Activated naive CD4-positive, alpha-beta T cell treated with anti-CD3 and anti-CD28 coated beads for 36 hours (primary cell): ENCODE measurements around the gene AASDH. TPM values are rescaled to one million over a fixed set of nuclear protein-coding genes. Genes with fewer than 3 reads are reported as not detected.
A peak's percentile ranks its signal among the peaks of the same experiment; 100 is the strongest.
"Not testable (repeated sequence)": the region's sequence is repeated elsewhere in the genome, so short reads cannot be mapped to it uniquely, and the experiment has no call there.

ENCODE experiments used
- CTCF ChIA-PET: fragments of 350-600 bp; sonication (Branson Sonifier 250); formaldehyde crosslinking; loops from one replicate; lab custom pipeline; 2021; ENCODE audit warnings: antibody characterized with exemption; lab: Charles Lee
- DNase-seq: peaks from one replicate; pipeline ENCODE4 v3.0.0-alpha.2; 2020
- H3K27ac Mint-ChIP-seq: one replicate; pipeline ENCODE4 v1.8.0; 2021; ENCODE audit warnings: mild to moderate bottlenecking, mixed read lengths
- H3K27me3 Mint-ChIP-seq: one replicate; pipeline ENCODE4 v1.8.0; 2021; ENCODE audit warnings: low read depth, mixed read lengths
- H3K36me3 Mint-ChIP-seq: one replicate; pipeline ENCODE4 v1.8.0; 2021; ENCODE audit warnings: low read depth, mixed read lengths
- H3K4me1 Mint-ChIP-seq: one replicate; pipeline ENCODE4 v1.8.0; 2021; ENCODE audit warnings: low read depth, mixed read lengths
- H3K4me3 Mint-ChIP-seq: one replicate; pipeline ENCODE4 v1.8.0; 2021; ENCODE audit warnings: mild to moderate bottlenecking, moderate library complexity, mixed read lengths
- H3K9me3 Mint-ChIP-seq: one replicate; pipeline ENCODE4 v1.8.0; 2021; ENCODE audit warnings: mixed read lengths
- intact Hi-C: fragments of 100-400 bp; cut with micrococcal nuclease; formaldehyde crosslinking; loops from one replicate; pipeline ENCODE4 v1.15.1; 2023
- total RNA-seq, 2 experiments: library from RNA; stranded (reverse); gene quantifications; one replicate each; pipeline ENCODE4 v1.2.3, GENCODE V29; 2021

AASDH gene
- total RNA-seq, 2 experiments from 2014 or later = 13.5 to 17.0 TPM

GRCh38 chr4:56388306-56388705 is 1.0 kb upstream of the AASDH start:
- Mint-ChIP-seq H3K27ac (peak overlapping the region; percentile 95), H3K9me3 (no peaks in the 10 kb centered on the region), H3K27me3 (no peaks in the 10 kb centered on the region), H3K4me3 (peak overlapping the region; percentile 87), H3K36me3 (peaks cover 5% of the 10 kb centered on the region), H3K4me1 (peaks cover 39% of the 10 kb centered on the region)
- DNase-seq = no peak
- CTCF ChIA-PET = interaction anchor here (1.0 to 2.0 kb wide), 3 partner anchors 77 to 440 kb away, joined by 3 to 4 read pairs (median 3); no protein-coding TSS in a partner anchor
- intact Hi-C loops = loop anchor here (5.0 kb wide), 1 partner anchor 159 kb away; no protein-coding TSS in a partner anchor

- DNase-seq = no peak
- intact Hi-C loops = loop anchor here (2.0 to 5.0 kb wide), 2 partner anchors 161 to 523 kb away; no protein-coding TSS in a partner anchor
- Mint-ChIP-seq H3K27ac (peak overlapping the region; percentile 95), H3K27me3 (no peaks in the 10 kb centered on the region), H3K4me3 (peak overlapping the region; percentile 87), H3K36me3 (no peaks in the 10 kb centered on the region), H3K9me3 (no peaks in the 10 kb centered on the region), H3K4me1 (peaks cover 39% of the 10 kb centered on the region)
- CTCF ChIA-PET = interaction anchor here (1.5 kb wide), 1 partner anchor 86 kb away, joined by 9 read pairs; no protein-coding TSS in a partner anchor
These were observed 1.2 kb downstream of the AASDH start for GRCh38 chr4:56386091-56386490.

- no peaks in the 10 kb centered on the region for H3K4me1 Mint-ChIP-seq
- peaks cover 9% of the 10 kb centered on the region for H3K36me3 Mint-ChIP-seq
- no peaks in the 10 kb centered on the region for H3K9me3 Mint-ChIP-seq
- H3K4me3 Mint-ChIP-seq = no peak overlapping the region
- intact Hi-C loops = no loop called here
- DNase-seq = no peak
- no peaks in the 10 kb centered on the region for H3K27me3 Mint-ChIP-seq
- CTCF ChIA-PET = no interaction called here
- no peak overlapping the region for H3K27ac Mint-ChIP-seq
These were observed 11.8 kb downstream of the AASDH start for GRCh38 chr4:56375458-56375857.

- no peaks in the 10 kb centered on the region for H3K9me3 Mint-ChIP-seq
- peaks cover 10% of the 10 kb centered on the region for H3K36me3 Mint-ChIP-seq
- CTCF ChIA-PET = interaction anchor here (0.6 kb wide), 1 partner anchor 1427 kb away, joined by 4 read pairs; no protein-coding TSS in a partner anchor
- H3K27ac Mint-ChIP-seq = no peak overlapping the region
- H3K27me3 Mint-ChIP-seq = no peaks in the 10 kb centered on the region
- no peak for DNase-seq
- no peak overlapping the region for H3K4me3 Mint-ChIP-seq
- H3K4me1 Mint-ChIP-seq = no peaks in the 10 kb centered on the region
- intact Hi-C loops = no loop called here
These were observed 12.3 kb downstream of the AASDH start for GRCh38 chr4:56374956-56375355.

GRCh38 chr4:56372774-56373173 is 14.5 kb downstream of the AASDH start:
- Mint-ChIP-seq H3K4me3 (no peak overlapping the region), H3K36me3 (peaks cover 21% of the 10 kb centered on the region), H3K9me3 (peaks cover 2% of the 10 kb centered on the region), H3K4me1 (no peaks in the 10 kb centered on the region), H3K27ac (no peak overlapping the region), H3K27me3 (no peaks in the 10 kb centered on the region)
- intact Hi-C loops = no loop called here
- CTCF ChIA-PET = no interaction called here
- DNase-seq = no peak

- intact Hi-C loops = no loop called here
- no peak overlapping the region for H3K4me3 Mint-ChIP-seq
- DNase-seq = no peak
- CTCF ChIA-PET = interaction anchor here (0.6 kb wide), 2 partner anchors 229 to 511 kb away, joined by 3 to 5 read pairs; no protein-coding TSS in a partner anchor
- H3K27ac Mint-ChIP-seq = no peak overlapping the region
- peaks cover 2% of the 10 kb centered on the region for H3K9me3 Mint-ChIP-seq
- peaks cover 21% of the 10 kb centered on the region for H3K36me3 Mint-ChIP-seq
- H3K4me1 Mint-ChIP-seq = no peaks in the 10 kb centered on the region
- H3K27me3 Mint-ChIP-seq = no peaks in the 10 kb centered on the region
These were observed 15.7 kb downstream of the AASDH start for GRCh38 chr4:56371426-56372220.

- H3K9me3 Mint-ChIP-seq = peaks cover 2% of the 10 kb centered on the region
- H3K27me3 Mint-ChIP-seq = no peaks in the 10 kb centered on the region
- no peaks in the 10 kb centered on the region for H3K4me1 Mint-ChIP-seq
- DNase-seq = no peak
- intact Hi-C loops = no loop called here
- no peak overlapping the region for H3K4me3 Mint-ChIP-seq
- no peak overlapping the region for H3K27ac Mint-ChIP-seq
- CTCF ChIA-PET = no interaction called here
- peaks cover 24% of the 10 kb centered on the region for H3K36me3 Mint-ChIP-seq
These were observed 16.9 kb downstream of the AASDH start for GRCh38 chr4:56370377-56370776.

GRCh38 chr4:56362981-56363380 is 24.3 kb downstream of the AASDH start:
- intact Hi-C loops, H3K9me3 Mint-ChIP-seq, H3K4me3 Mint-ChIP-seq, DNase-seq, CTCF ChIA-PET, H3K27ac Mint-ChIP-seq, H3K4me1 Mint-ChIP-seq, H3K27me3 Mint-ChIP-seq: not testable (repeated sequence)
- peaks cover 30% of the 10 kb centered on the region for H3K36me3 Mint-ChIP-seq

GRCh38 chr4:56360071-56360470 is 27.2 kb downstream of the AASDH start:
- Mint-ChIP-seq H3K27ac (no peak overlapping the region), H3K4me1 (no peaks in the 10 kb centered on the region), H3K9me3 (peaks cover 5% of the 10 kb centered on the region), H3K36me3 (peaks cover 23% of the 10 kb centered on the region), H3K27me3 (no peaks in the 10 kb centered on the region), H3K4me3 (no peak overlapping the region)
- no peak for DNase-seq
- intact Hi-C loops = no loop called here
- CTCF ChIA-PET = interaction anchor here (0.5 to 0.6 kb wide), 2 partner anchors 20 to 221 kb away, joined by 3 to 6 read pairs; no protein-coding TSS in a partner anchor

- Mint-ChIP-seq H3K27me3 (no peaks in the 10 kb centered on the region), H3K27ac (no peak overlapping the region), H3K4me1 (no peaks in the 10 kb centered on the region), H3K9me3 (no peaks in the 10 kb centered on the region), H3K36me3 (peaks cover 11% of the 10 kb centered on the region), H3K4me3 (no peak overlapping the region)
- CTCF ChIA-PET = interaction anchor here (0.5 to 0.6 kb wide), 2 partner anchors 79 to 89 kb away, joined by 3 read pairs; partner anchors contain the start of gene PPAT
- no peak for DNase-seq
- intact Hi-C loops = no loop called here
These were observed 30.6 kb downstream of the AASDH start for GRCh38 chr4:56356650-56357049.

GRCh38 chr4:56348576-56348975 is 38.7 kb downstream of the AASDH start:
- no peaks in the 10 kb centered on the region for H3K27me3 Mint-ChIP-seq
- peaks cover 11% of the 10 kb centered on the region for H3K36me3 Mint-ChIP-seq
- CTCF ChIA-PET = no interaction called here
- H3K9me3 Mint-ChIP-seq = no peaks in the 10 kb centered on the region
- no peak overlapping the region for H3K4me3 Mint-ChIP-seq
- peak overlapping the region; percentile 5 for H3K27ac Mint-ChIP-seq
- DNase-seq = no peak
- peaks cover 6% of the 10 kb centered on the region for H3K4me1 Mint-ChIP-seq
- intact Hi-C loops = no loop called here

GRCh38 chr4:56345458-56345857 is 41.8 kb downstream of the AASDH start:
- no peak for DNase-seq
- H3K27ac Mint-ChIP-seq = no peak overlapping the region
- no peaks in the 10 kb centered on the region for H3K27me3 Mint-ChIP-seq
- intact Hi-C loops = no loop called here
- H3K9me3 Mint-ChIP-seq = no peaks in the 10 kb centered on the region
- CTCF ChIA-PET = no interaction called here
- peaks cover 6% of the 10 kb centered on the region for H3K4me1 Mint-ChIP-seq
- no peak overlapping the region for H3K4me3 Mint-ChIP-seq
- H3K36me3 Mint-ChIP-seq = peaks cover 17% of the 10 kb centered on the region

GRCh38 chr4:56342746-56343145 is 44.5 kb downstream of the AASDH start:
- Mint-ChIP-seq H3K4me1 (no peaks in the 10 kb centered on the region), H3K4me3 (no peak overlapping the region), H3K27ac (no peak overlapping the region), H3K27me3 (no peaks in the 10 kb centered on the region), H3K9me3 (no peaks in the 10 kb centered on the region), H3K36me3 (peaks cover 17% of the 10 kb centered on the region)
- CTCF ChIA-PET = no interaction called here
- intact Hi-C loops = no loop called here
- no peak for DNase-seq
